Natural killer cell (primary cell): ENCODE measurements around the gene PUDP. TPM values are rescaled to one million over a fixed set of nuclear protein-coding genes. Genes with fewer than 3 reads are reported as not detected.
A peak's percentile ranks its signal among the peaks of the same experiment; 100 is the strongest.
"Not testable (repeated sequence)": the region's sequence is repeated elsewhere in the genome, so short reads cannot be mapped to it uniquely, and the experiment has no call there.

Source experiments
- ATAC-seq, 3 donors: fragments of 150-1000 bp in 2 of 3; fragments of 200-7000 bp in 1 of 3; cut with Tn5 transposase; 1 replicate in 1 of 3; 2 replicates in 2 of 3; pipeline ENCODE4 v1.10.0; 2021; ENCODE audit warnings: mild to moderate bottlenecking in 2 of 3, moderate library complexity in 2 of 3
- DNase-seq, 2 donors: peaks; one replicate each; pipeline versions ENCODE4 v3.0.0 to v3.0.0-alpha.2; 2013 to 2021; ENCODE audit warnings: mixed read lengths in 1 of 2
- H3K27ac ChIP-seq: one replicate; pipeline ENCODE4 v1.5.1; 2013; ENCODE audit warnings: mild to moderate bottlenecking, low read length
- H3K27me3 ChIP-seq: one replicate; pipeline ENCODE4 v1.6.1; 2013; ENCODE audit warnings: low read length; ENCODE audit not compliant: control insufficient read depth, insufficient read depth
- H3K36me3 ChIP-seq: one replicate; pipeline ENCODE4 v1.6.1; 2013; ENCODE audit warnings: low read length; ENCODE audit not compliant: control insufficient read depth, insufficient read depth
- H3K4me1 ChIP-seq: one replicate; pipeline ENCODE4 v1.6.1; 2013; ENCODE audit warnings: low read length; ENCODE audit not compliant: control insufficient read depth, insufficient read depth
- H3K4me3 ChIP-seq: one replicate; pipeline ENCODE4 v1.5.1; 2013; ENCODE audit warnings: low read length
- H3K9me3 ChIP-seq: one replicate; pipeline ENCODE4 v1.6.1; 2013; ENCODE audit warnings: low read length; ENCODE audit not compliant: control insufficient read depth, insufficient read depth
- H3K27ac Mint-ChIP-seq, 2 donors: one replicate each; pipeline ENCODE4 v1.8.0; 2022; ENCODE audit warnings: mild to moderate bottlenecking in 2 of 2, mixed read lengths in 2 of 2, moderate library complexity in 1 of 2
- H3K27me3 Mint-ChIP-seq, 2 donors: one replicate each; pipeline ENCODE4 v1.8.0; 2022; ENCODE audit warnings: low read depth in 2 of 2, mixed read lengths in 2 of 2
- H3K36me3 Mint-ChIP-seq: one replicate; pipeline ENCODE4 v1.8.0; 2022; ENCODE audit warnings: mixed read lengths
- H3K4me1 Mint-ChIP-seq, 2 donors: one replicate each; pipeline ENCODE4 v1.8.0; 2022; ENCODE audit warnings: mixed read lengths in 2 of 2
- H3K4me3 Mint-ChIP-seq: one replicate; pipeline ENCODE4 v1.8.0; 2022; ENCODE audit warnings: mild to moderate bottlenecking, moderate library complexity, mixed read lengths
- H3K9me3 Mint-ChIP-seq, 2 donors: one replicate each; pipeline ENCODE4 v1.8.0; 2022; ENCODE audit warnings: mixed read lengths in 2 of 2
- WGBS: methylation state at CpG from one replicate; pipeline ENCODE4 v1.1.7; 2013; ENCODE audit warnings: missing lambda C conversion rate; ENCODE audit not compliant: insufficient coverage; 5-methylcytosine and 5-hydroxymethylcytosine counted together
- intact Hi-C: fragments of 100-400 bp; cut with micrococcal nuclease; formaldehyde crosslinking; loops from one replicate; pipeline ENCODE4 v1.14.2; 2022
- total RNA-seq, 4 donors: library from RNA; stranded (reverse); fragments of 120-200 nt in 1 of 4; gene quantifications; one replicate each; pipeline versions ENCODE4 v1.2.3 to v1.2.4, GENCODE V29; 2013 to 2022
- TF ChIP-seq, protein P1 (sequence below): fragments of 200-600 bp; IDR thresholded peaks from one replicate; pipeline ENCODE4 v1.8.0; 2022; ENCODE audit warnings: antibody characterized with exemption

Gene PUDP
- total RNA-seq, 3 donors from 2014 or later (not counting 1 experiment from before 2014, with no cell fraction given): 5.4 to 11.4 (median 5.6) TPM

DNA sequence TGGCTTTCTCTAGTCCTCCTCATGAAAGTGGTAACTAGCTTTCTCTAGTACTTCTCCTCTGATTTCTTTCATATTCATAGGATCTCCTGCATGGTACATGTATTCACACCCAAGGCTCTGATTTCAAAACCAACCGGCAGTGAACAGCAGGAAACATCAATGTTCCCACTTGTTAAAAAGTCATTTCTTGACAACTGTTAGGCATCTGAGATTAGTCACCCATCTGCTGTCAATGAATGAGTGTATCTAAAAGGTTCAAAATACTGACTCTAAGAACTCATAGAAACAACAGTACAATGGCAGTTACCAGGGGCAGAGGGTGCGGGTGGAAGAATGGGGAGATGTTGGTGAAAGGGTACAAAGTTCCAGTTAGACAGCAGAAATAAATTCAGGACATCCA, 31.5 kb upstream of the PUDP start:
- no peaks in the 10 kb centered on the region for H3K36me3 ChIP-seq
- WGBS: 89% methylated on average over 2 of the region's 2 CpGs
- no peaks in the 10 kb centered on the region for H3K9me3 Mint-ChIP-seq
- ATAC-seq (no peak), DNase-seq (no peak)
- intact Hi-C loops: no loop called here
- peaks cover 0 to 6% of the 10 kb centered on the region in 2 donors for H3K4me1 Mint-ChIP-seq
- peaks cover 0 to 10% of the 10 kb centered on the region in 2 donors for H3K27me3 Mint-ChIP-seq
- no peak overlapping the region for H3K27ac ChIP-seq
- H3K27ac Mint-ChIP-seq: no peak overlapping the region
- H3K27me3 ChIP-seq: no peaks in the 10 kb centered on the region
- no peaks in the 10 kb centered on the region for H3K9me3 ChIP-seq
- TF ChIP-seq, protein P1, sequence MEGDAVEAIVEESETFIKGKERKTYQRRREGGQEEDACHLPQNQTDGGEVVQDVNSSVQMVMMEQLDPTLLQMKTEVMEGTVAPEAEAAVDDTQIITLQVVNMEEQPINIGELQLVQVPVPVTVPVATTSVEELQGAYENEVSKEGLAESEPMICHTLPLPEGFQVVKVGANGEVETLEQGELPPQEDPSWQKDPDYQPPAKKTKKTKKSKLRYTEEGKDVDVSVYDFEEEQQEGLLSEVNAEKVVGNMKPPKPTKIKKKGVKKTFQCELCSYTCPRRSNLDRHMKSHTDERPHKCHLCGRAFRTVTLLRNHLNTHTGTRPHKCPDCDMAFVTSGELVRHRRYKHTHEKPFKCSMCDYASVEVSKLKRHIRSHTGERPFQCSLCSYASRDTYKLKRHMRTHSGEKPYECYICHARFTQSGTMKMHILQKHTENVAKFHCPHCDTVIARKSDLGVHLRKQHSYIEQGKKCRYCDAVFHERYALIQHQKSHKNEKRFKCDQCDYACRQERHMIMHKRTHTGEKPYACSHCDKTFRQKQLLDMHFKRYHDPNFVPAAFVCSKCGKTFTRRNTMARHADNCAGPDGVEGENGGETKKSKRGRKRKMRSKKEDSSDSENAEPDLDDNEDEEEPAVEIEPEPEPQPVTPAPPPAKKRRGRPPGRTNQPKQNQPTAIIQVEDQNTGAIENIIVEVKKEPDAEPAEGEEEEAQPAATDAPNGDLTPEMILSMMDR: no peak
- no peaks in the 10 kb centered on the region for H3K36me3 Mint-ChIP-seq
- no peak overlapping the region for H3K4me3 Mint-ChIP-seq
- H3K4me3 ChIP-seq: no peak overlapping the region
- H3K4me1 ChIP-seq: no peaks in the 10 kb centered on the region

DNA sequence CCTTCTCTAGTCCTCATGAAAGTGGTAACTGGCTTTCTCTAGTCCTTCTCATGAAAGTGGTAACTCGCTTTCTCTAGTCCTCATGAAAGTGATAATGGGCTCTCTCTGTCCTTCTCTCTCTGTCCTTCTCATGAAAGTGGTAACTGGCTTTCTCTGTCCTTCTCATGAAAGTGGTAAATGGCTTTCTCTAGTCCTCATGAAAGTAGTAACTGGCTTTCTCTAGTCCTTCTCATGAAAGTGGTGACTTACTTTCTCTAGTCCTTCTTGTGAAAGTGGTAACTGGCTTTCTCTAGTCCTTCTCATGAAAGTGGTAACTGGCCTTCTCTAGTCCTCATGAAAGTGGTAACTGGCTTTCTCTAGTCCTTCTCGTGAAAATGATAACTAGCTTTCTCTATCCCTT, 30.9 kb upstream of the PUDP start:
- H3K36me3 Mint-ChIP-seq, H3K36me3 ChIP-seq, H3K4me3 Mint-ChIP-seq, H3K9me3 Mint-ChIP-seq, H3K27ac ChIP-seq, H3K4me3 ChIP-seq, H3K27me3 ChIP-seq, intact Hi-C loops, H3K9me3 ChIP-seq, H3K27me3 Mint-ChIP-seq, ATAC-seq, DNase-seq, H3K4me1 ChIP-seq, H3K4me1 Mint-ChIP-seq, H3K27ac Mint-ChIP-seq: not testable (repeated sequence)
- no CpG with 5 or more reads among the region's 2 CpGs for WGBS

DNA sequence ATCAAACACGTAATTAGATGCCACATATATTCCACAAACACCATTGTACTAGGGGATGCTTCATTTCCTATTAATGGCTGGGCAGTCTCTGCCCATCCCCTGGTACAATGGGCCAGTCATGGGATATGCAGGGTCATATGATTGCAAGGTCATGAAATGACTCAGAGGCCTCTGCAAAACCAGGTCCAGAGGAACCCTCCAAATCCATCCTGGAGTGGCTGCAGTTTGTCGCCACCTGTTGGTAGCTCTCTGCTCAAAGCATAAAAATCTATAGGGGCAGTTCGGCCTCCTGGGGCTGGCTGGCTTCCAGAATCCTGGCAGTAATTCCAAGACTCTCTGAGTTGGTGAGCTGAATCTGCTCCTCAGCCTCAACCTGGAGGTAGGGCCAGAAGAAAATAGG, 22.9 kb upstream of the PUDP start:
- ATAC-seq (peak in 2 of 3 donors; percentile 57 to 68), DNase-seq (peak; percentile 15 to 48)
- Mint-ChIP-seq H3K27ac (no peak overlapping the region), H3K27me3 (no peaks in the 10 kb centered on the region), H3K9me3 (no peaks in the 10 kb centered on the region), H3K4me1 (no peaks in the 10 kb centered on the region), H3K4me3 (no peak overlapping the region), H3K36me3 (no peaks in the 10 kb centered on the region)
- Histone ChIP-seq H3K9me3 (no peaks in the 10 kb centered on the region), H3K36me3 (no peaks in the 10 kb centered on the region), H3K4me1 (no peaks in the 10 kb centered on the region), H3K4me3 (no peak overlapping the region), H3K27ac (no peak overlapping the region), H3K27me3 (no peaks in the 10 kb centered on the region)
- 94% methylated on average over 3 of the region's 3 CpGs for WGBS
- intact Hi-C loops: loop anchor here (1.0 kb wide), 1 partner anchor 39 kb away; no protein-coding TSS in a partner anchor
- TF ChIP-seq, protein P1: peak; percentile 31

- H3K9me3 Mint-ChIP-seq: no peaks in the 10 kb centered on the region
- H3K4me1 ChIP-seq: no peaks in the 10 kb centered on the region
- H3K9me3 ChIP-seq: no peaks in the 10 kb centered on the region
- no peaks in the 10 kb centered on the region for H3K36me3 ChIP-seq
- H3K36me3 Mint-ChIP-seq: no peaks in the 10 kb centered on the region
- H3K27me3 Mint-ChIP-seq: no peaks in the 10 kb centered on the region
- no peak for ATAC-seq
- TF ChIP-seq, protein P1: no peak
- WGBS: no CpG with 5 or more reads among the region's 3 CpGs
- no peak for DNase-seq
- no peak overlapping the region for H3K4me3 ChIP-seq
- no peak overlapping the region for H3K4me3 Mint-ChIP-seq
- H3K27me3 ChIP-seq: no peaks in the 10 kb centered on the region
- H3K27ac ChIP-seq: no peak overlapping the region
- intact Hi-C loops: no loop called here
- no peak overlapping the region for H3K27ac Mint-ChIP-seq
- H3K4me1 Mint-ChIP-seq: no peaks in the 10 kb centered on the region
These were observed 21.7 kb upstream of the PUDP start for GRCh38 chrX:7169627-7170026.
